HG03457 (cell line): ENCODE results near the gene MEOX1.
"Not testable (repeated sequence)": the region's sequence is repeated elsewhere in the genome, so short reads cannot be mapped to it uniquely, and the experiment has no call there.

Experiments used
- ATAC-seq: cut with Tn5 transposase; IDR thresholded peaks from one replicate; pipeline ENCODE4 v1.9.1; 2021; ENCODE audit warnings: moderate number of reproducible peaks; ENCODE audit not compliant: unreplicated experiment

Gene MEOX1

DNA sequence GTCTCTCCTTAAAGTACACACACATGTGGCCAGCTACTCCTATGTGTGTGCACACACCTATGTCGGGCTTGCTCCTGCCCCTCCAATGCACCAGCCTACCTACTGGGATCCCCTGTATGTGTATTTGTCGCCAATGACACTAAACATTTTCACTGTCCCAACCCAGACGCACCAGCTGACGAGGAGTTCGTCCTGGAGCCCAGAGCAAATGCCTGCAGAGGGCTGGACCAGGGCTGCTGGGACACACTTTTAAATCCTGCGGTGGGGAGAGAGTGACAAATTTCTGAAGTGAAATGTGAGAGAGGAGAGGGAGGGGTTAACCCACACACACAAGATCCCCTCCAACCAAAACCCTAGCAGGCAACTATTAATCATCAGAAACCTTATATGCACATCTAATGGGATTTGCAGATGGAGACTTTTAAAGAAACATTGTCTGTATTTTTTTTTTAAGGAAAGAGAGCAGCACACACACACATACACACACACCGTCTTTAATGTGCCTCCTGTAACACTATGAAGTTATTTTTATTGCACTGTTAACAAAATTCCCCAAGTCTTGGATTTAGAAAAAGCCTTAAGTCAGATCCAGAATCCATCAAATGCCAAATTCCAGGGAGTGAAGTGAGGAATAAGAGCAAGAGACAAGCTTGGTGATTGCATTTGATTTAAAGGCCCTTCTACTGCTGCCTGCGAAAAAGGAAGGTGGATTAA lies at the start of gene MEOX1:
Gene MEOX1 (minus strand): TSS at position 224 of the 714 bp plus-strand sequence. CDS start 388 bp downstream, outside the sequence.
- ATAC-seq, result no peak

DNA sequence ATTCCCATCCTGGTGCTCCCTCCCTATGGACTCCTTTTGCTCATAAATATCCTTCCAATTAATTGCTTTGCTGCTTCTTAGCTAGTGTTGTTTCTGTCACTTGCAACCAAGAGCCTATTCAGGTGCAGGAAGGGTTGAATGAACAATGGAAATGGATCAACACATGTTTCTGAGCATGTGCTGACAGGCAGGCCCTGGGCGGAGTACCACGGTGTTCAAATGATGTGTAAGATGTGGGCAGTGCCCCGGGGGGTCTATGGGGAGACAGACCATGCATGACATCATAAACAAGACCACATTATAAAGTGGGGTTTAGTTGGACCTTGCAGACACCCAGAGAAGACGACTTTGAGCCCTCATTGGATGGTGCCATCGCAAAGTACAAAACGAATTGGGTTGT lies 48.4 kb upstream of the MEOX1 start:
- ATAC-seq, result no peak

DNA sequence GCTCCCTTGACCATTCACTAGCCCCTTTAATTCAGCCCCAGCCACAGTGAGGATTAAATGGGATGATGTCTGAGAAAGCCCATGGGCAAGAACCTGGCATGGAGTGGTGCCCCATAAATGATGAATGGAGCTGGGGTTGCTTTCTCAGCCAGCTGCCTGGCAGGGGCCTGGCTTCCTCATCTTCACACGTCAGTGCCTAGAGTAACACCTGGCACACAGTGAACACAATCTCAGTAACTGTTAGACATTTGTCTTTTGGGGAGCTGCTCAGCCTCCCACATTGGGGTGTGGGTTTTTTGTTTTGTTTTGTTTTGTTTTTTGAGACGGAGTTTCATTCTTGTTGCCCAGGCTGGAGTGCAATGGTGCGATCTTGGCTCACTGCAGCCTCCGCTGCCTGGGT lies 47.5 kb upstream of the MEOX1 start:
- ATAC-seq, result no peak

DNA sequence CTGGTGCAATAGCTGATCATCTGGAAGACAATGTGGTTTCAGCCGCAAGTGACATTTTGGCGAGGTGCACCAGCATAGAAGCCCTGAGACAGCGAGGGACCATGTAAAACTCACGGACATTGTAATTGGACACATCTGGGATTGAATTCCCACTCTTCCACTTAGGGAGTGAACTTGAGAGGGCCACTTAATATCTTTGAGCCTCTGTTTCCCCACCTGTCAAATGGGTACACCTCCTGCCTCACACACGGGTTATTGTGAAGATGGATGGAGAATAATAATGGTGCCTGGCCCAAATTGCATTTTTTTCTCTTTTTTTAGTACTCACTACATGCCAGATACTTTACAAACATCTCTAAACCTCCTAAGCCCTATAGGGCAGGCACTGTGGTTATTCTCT lies 45.5 kb upstream of the MEOX1 start:
- no peak for ATAC-seq

DNA sequence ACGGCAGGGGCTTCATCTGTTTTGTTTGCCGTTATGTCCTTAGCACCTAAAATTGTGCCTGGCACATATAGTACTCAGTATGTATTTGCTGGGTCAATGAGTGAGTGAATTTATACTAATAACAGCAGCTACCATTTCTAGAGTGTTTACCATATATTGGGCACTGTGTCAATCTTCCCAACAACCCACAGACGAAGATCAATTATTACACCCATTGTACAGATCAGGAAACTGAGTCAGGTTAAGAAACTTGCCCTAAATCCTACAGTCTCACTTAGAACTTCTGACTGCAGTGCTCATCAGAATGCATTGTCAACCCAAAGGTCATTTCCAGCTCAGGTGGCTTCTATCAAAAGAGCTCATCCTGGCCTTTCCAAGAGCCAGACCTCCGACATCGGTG lies 44.5 kb upstream of the MEOX1 start:
- ATAC-seq, result no peak

DNA sequence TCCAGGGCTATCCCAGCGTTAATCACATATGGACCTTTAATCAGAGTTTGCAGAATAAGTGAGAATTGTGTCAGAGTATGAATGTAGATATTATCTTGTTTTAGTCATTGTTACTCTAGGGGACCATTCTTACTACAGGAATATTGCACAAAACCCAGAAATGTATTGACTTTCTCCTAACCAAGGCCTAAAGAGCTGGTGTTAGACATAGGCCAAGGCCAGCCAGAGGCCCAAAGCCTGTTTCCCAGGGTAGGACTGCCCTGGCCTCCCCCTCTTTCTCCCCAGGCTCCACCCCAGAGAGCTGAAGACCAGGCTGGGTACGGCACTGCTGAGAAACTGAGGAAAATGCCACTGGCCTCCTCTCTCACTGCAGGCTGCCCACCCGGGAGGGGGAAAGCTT lies 41.9 kb upstream of the MEOX1 start:
- ATAC-seq, result no peak

DNA sequence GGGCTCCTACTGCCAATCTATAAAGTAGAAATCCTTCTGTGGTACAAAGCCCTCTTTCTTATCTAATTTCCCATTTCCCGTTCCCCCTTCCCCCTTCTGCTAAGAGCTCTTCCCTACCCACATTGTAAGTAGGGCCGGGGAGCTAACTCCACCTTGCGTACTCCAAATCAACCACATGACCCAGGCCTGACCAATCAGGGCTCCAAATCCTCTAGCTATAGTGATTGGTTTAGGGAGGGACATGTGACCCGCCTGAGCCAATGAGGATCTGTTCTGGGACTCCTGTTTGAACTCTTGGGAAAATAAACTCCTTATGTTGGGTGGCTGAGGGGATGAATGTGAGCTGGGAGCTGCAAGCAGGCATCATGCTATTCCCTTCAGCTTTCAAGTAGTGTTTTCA lies 40.9 kb upstream of the MEOX1 start:
- no peak for ATAC-seq

DNA sequence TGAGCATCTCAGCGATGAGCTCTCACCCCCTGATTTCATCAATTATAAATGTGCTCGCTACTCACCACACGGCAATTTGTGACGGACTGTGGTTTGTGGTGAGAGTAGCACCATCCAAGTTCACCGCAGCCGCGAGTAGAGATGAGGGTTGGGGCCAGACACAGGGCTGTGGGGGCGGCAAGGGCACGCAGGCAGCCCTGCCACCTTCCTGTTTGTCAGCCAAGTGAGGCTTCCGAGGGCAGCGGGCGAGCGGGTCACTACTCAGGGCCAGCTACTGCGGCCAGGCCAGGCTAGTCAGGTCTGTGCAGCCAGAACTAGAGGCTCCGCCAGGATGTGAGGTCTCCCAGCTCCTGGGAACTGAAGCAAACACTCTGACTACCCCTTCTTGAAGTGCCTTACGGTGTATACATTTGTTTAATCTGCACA lies 39.6 kb upstream of the MEOX1 start:
- no peak for ATAC-seq

DNA sequence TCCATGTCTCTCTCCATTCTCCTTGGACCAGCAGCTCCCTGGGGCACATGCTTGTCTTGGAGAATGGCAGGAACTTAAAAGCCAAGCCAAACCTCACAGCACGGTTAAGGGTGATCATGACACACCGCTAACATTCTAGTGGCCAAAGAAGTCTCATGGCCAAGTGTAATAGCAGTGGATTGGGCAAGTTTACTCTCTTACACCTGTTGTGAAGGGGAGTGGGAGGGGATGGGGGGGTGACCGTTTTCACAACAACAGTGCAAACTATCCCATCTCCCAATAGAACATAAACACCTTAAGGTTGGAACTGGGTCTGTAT lies 37.7 kb upstream of the MEOX1 start:
- ATAC-seq, result no peak

DNA sequence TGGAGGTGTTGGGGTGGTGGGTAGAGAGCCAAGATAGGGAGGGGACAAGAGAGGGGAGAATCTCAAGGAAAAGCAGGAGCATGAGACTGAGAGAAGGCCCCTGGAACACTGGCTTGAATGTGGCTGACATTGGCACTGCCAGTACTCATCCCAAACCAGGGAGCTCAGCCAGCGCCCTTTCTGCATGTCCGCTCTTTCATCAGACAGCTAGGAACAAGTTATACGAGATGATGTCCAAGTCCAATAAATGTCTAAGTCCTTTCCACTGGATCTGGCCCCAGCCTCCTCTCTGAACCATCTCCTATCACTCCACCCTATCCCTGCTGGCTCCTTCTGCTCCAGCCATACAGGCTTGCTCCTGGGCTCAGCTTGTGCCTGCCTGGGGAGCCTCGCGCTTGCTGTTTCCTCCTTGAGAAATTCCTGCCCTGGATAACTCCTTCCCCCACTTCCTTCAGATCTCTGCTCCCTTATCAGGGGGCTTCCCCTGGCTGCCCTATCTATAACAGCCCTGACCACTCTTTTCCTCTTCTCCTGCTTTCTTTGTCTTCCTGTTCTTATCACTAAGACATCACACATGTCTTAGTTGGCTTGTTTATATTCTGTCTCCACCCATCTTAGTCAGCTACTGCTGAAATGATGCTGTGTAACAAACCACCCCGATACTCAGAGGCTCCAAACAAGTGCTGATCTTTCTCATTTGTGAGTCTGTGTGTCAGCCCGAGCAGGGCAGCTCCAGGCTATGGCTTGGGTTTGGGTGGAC lies 37.1 kb upstream of the MEOX1 start:
- no peak for ATAC-seq

DNA sequence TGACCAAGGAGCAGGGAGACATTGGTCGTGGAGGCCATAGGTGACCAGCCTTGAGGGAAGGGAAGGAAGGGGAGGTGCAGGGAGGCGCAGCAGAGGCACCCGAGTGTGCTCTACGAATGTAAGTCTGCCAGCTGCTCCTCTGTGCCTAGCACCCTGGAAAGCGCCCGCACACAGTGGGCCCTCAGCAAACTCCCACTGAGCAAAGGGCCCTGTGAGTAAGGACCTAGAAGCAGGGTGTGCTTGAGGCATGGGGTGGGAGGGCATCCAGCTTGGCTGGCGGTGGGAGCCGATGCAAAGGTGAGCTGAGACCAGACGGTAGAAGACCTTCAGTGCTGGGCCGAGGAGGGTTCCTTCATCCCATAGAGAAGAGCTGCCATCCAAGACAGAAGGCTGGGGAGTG lies 36.2 kb upstream of the MEOX1 start:
- ATAC-seq, result no peak

DNA sequence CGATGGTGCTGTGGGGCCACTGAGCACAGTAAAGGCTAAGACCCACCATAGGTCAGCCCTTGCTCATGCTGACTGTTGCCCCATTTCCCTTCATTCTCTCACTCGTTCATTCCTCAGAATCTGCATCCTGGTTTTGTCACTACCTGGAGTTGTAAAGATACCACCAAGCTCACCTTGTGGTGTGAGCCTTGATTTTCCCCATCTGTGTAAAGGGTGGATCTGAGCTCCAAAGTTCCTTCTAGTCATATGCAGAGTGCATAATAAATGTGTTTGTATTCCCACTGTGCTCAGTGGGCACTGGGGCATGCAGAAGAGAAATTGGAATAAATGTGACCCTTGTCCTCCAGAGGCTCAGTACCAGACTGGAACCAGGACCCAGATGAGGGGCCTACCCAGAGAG lies 35.2 kb upstream of the MEOX1 start:
- no peak for ATAC-seq

DNA sequence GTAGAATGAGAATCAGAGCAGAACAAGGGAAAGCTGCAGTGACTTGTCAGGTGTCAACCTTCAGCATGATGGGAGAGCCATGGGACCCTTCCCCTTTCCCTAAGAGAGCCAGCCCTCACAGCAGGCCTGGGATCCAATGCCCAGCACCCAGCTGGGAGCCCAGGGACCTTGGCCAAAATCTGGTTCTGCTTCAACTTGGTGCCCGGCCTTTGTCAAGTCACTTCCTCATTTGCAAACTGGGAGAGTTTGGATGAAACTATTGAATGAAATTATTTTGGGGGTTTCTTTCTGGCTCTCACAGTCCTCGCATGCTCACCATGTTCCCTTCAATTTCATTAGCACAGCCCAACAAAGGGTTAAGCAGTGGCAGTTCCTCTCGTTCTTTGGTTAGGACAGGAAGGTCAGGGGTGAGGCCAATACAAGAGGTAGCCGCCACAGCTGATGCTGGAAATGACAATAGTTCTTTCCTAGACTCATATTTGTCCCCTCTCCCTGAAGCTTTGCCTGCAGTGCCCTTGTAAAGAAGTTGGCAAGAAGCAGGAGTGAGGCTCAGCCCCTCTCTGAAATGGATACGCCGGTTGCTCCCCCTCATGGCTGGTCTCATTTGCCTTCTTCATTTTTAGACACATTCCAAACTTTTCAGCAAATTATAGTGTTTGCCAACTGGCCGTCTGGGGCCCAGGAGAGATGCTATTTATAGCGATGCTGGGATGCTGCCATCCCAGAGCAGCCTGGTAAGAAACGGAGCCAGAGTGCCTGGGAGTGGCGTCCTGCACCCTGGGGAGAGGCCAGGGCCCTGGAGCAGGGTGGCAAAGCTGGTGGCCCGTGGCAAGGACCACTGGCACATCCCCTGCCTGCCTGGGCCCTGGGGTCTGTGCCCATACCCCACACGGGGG lies 34.5 kb upstream of the MEOX1 start:
- no peak for ATAC-seq

DNA sequence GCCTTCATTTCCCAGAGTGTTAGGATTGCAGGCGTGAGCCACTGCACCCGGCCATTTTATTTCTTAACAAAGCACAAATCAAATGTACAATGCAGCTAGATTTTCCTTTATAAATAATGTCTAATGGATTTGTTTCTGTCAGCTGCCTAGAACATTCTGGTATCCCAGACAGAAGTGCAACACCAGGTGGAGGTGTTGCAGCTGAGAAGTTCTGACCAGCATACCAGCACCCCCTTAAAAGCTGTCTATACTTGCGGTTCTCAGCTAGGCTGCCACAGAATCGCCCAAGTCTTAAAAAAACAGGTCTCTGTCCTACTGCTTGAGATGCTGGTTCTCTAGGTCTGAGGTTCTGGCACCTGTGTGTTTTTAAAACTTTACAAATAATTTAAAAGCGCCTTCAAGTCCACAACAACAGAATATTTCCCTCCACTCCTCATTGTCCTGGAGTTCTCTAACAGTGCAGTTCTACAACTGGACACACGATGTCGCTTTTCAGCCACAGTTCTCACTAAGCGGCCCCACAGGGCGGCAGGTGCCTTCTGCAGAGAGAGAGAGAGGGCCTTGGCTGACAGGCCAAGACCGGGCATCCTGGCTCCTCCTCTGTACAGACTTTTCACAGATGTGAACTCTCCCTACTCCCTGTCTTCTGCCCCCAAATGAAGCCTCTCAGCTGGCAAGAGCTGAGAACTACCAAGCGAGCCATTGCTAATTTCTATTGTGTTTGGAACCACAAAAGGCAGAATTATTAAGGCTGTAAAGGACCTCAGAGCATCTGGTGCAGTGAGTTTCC lies 32.6 kb upstream of the MEOX1 start:
- ATAC-seq, result no peak

DNA sequence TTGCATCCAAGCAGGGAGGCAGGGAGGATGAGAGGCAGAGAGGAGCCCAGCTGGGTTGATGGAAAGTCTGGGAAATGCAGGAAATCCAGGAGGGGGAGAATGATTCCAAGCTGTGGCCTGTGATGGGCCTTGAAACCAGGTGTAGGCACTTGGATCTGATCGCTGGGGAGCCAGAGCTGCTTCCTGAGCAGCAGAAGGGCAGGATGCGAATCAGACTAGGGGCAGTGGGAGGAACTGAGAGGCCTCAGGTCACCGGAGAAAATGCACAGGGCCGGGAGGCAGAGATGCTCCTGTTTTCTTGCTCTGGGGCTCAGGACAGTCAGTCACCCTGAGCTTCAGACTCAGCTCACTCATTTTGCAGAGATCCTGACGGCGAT lies 29.6 kb upstream of the MEOX1 start:
- ATAC-seq, result no peak

DNA sequence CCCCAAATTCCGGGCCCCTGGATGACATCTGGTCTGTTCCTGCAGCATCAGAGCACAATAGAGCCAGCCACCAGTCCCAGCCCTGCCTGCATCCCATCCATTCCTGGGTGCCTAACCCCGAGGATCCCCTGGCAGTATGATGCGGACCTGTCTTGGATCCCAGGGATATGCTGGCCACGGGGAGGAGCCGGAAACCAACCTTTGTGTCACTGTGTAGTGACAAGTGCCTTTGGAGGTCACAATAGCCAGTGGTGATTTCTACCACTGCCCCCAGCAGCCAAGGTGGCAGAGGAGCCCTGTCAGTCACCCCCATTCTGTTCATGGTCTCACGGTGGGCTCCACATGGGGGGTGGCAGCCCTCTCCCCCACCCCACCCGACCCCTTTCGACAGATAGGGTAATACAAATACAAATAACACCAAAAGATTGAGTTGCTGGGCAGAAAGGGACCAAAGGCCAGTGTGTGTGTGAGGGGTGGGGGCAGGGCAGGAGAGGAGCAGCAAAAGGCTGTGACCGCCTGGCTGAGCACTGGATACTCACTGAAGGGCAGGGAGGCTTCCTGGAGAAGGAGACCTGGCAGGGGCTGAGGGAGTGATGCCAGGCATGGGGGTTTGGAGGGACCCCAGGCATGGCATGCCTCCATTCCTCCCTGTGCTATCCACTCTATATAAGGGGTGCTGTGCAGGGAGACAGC lies 29.0 kb upstream of the MEOX1 start:
- ATAC-seq, result no peak

DNA sequence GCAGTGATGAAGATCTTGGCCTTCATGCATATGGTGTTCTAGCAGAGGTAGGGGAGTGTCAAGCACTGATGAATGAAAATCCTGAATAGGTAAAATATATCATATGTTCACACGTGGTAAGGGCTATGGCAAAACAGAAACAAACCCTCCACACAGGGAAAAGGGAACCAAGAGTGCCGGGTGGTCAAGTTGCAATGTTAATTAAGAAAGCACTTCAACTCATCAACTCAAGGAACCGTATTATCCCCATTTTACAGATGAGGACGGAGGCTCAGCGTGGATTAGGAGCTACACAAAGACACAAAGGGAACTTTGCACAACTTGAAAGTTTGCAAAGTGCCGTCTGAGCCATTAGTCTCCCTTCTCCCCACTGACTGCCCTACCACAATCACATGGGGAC lies 28.1 kb upstream of the MEOX1 start:
- ATAC-seq, result no peak

DNA sequence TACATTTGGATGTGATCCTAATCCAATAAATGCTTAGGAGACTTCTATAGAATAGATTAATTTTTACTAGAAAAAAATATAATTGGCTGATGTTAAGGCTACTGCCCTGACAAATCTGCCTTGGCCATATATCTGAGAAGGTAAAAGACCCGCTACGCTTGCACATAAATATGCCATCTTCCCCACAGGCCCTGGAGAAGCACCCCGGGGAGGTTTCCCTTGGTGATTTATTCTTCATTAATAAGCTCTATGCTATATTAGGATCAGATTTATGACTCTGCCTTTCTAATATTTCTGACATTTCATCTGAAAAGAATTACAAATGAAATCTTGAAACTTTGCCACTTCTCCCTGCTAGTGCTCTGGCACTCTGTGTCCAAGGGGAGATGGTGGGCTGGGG lies 27.4 kb upstream of the MEOX1 start:
- ATAC-seq, result no peak

DNA sequence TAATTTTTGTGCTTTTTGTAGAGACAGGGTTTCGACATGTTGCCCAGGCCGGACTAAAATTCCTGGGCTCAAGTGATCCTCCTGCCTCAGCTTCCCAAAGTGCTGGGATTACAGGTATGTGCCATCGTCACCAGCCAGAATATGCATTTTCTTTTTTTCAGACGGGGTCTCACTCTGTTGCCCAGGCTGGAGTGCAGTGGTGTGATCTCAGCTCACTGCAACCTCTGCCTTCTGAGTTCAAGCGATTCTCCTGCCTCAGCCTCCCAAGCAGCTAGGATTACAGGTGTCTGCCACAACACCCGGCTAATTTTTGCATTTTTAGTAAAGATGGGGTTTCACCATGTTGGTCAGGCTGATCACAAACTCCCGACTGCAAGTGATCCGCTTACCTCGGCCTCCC lies 25.2 kb upstream of the MEOX1 start:
- ATAC-seq, result not testable (repeated sequence)

DNA sequence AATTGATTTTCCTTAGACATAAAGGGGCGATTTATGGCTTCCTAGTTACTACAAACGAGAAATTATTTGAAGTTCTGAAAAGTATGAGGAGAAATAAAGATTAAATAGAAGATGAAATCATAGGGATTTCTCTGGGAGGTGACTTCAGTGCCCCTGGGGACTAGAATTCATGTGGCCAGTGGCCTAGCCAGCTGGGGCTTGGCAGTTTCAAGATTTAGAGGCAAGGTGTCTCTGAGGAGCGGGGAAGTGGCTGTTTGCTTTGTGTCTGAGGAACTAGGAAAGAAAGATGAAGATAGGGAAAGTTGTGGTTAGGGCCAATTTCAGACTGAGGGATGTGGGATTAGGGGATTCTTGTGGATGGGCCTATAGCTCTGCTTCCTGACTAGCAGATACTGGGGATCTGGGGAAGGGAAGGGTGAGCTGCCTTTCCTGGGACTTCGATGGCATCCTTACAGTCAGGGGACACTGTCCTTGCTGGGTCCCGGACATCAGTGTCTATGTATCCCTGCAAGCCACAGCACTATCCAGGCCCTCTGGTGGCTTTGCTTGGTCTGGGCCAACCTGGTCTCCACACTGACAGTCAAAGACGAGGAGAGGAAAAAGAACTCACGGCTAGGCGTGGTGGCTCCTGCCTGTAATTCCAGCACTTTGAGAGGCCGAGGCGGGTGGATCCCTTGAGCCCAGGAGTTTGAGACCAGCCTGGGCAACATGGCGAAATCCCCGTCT lies 22.4 kb upstream of the MEOX1 start:
- no peak for ATAC-seq
